CD4-positive, alpha-beta T cell treated with Interleukin-15 for 1 hour (primary cell): ENCODE results near the gene HBM.
"Not testable (repeated sequence)": the region's sequence is repeated elsewhere in the genome, so short reads cannot be mapped to it uniquely, and the experiment has no call there.

Source experiments
- DNase-seq: peaks from one replicate; pipeline ENCODE4 v3.0.0-alpha.2; 2020

HBM gene

DNA sequence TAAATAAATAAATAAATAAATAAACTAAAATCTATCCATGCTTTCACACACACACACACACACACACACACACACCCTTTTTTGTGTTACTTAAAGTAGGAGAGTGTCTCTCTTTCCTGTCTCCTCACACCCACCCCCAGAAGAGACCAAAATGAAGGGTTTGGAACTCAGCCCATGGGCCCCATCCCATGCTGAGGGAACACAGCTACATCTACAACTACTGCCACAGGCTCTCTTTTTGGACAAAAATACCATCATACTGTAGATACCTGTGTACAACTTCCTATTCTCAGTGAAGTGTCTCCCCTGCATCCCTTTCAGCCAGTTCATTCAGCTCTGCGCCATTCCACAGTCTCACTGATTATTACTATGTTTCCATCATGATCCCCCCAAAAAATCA is 5.0 kb downstream of the HBM start:
- DNase-seq, result no peak

- DNase-seq, result not testable (repeated sequence)
Observed at GRCh38 chr16:172374-172941, 6.7 kb downstream of the HBM start, which contains the start of gene HBA2. TSS of gene HBA2 (plus strand) at chr16:172876. CDS start at chr16:172913, 37 bp downstream.

DNA sequence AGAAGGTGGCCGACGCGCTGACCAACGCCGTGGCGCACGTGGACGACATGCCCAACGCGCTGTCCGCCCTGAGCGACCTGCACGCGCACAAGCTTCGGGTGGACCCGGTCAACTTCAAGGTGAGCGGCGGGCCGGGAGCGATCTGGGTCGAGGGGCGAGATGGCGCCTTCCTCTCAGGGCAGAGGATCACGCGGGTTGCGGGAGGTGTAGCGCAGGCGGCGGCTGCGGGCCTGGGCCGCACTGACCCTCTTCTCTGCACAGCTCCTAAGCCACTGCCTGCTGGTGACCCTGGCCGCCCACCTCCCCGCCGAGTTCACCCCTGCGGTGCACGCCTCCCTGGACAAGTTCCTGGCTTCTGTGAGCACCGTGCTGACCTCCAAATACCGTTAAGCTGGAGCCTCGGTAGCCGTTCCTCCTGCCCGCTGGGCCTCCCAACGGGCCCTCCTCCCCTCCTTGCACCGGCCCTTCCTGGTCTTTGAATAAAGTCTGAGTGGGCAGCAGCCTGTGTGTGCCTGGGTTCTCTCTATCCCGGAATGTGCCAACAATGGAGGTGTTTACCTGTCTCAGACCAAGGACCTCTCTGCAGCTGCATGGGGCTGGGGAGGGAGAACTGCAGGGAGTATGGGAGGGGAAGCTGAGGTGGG is 7.6 kb downstream of the HBM start:
- DNase-seq, result not testable (repeated sequence)

- not testable (repeated sequence) for DNase-seq
Observed at GRCh38 chr16:173928-174769, 8.4 kb downstream of the HBM start.

GRCh38 chr16:175011-175949 is 9.5 kb downstream of the HBM start:
- DNase-seq, result no peak

DNA sequence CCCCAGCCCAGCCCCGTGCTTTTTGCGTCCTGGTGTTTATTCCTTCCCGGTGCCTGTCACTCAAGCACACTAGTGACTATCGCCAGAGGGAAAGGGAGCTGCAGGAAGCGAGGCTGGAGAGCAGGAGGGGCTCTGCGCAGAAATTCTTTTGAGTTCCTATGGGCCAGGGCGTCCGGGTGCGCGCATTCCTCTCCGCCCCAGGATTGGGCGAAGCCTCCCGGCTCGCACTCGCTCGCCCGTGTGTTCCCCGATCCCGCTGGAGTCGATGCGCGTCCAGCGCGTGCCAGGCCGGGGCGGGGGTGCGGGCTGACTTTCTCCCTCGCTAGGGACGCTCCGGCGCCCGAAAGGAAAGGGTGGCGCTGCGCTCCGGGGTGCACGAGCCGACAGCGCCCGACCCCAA is 10.2 kb downstream of the HBM start:
- DNase-seq, result not testable (repeated sequence)

DNA sequence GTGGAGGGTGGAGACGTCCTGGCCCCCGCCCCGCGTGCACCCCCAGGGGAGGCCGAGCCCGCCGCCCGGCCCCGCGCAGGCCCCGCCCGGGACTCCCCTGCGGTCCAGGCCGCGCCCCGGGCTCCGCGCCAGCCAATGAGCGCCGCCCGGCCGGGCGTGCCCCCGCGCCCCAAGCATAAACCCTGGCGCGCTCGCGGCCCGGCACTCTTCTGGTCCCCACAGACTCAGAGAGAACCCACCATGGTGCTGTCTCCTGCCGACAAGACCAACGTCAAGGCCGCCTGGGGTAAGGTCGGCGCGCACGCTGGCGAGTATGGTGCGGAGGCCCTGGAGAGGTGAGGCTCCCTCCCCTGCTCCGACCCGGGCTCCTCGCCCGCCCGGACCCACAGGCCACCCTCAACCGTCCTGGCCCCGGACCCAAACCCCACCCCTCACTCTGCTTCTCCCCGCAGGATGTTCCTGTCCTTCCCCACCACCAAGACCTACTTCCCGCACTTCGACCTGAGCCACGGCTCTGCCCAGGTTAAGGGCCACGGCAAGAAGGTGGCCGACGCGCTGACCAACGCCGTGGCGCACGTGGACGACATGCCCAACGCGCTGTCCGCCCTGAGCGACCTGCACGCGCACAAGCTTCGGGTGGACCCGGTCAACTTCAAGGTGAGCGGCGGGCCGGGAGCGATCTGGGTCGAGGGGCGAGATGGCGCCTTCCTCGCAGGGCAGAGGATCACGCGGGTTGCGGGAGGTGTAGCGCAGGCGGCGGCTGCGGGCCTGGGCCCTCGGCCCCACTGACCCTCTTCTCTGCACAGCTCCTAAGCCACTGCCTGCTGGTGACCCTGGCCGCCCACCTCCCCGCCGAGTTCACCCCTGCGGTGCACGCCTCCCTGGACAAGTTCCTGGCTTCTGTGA is 11.0 kb downstream of the HBM start, which contains the start of gene HBA1:
Gene HBA1 (plus strand): TSS at position 204 of the 906 bp plus-strand sequence. CDS start 37 bp downstream, at position 241.
- DNase-seq, result not testable (repeated sequence)

GRCh38 chr16:177394-177822 is 11.6 kb downstream of the HBM start:
- no peak for DNase-seq

DNA sequence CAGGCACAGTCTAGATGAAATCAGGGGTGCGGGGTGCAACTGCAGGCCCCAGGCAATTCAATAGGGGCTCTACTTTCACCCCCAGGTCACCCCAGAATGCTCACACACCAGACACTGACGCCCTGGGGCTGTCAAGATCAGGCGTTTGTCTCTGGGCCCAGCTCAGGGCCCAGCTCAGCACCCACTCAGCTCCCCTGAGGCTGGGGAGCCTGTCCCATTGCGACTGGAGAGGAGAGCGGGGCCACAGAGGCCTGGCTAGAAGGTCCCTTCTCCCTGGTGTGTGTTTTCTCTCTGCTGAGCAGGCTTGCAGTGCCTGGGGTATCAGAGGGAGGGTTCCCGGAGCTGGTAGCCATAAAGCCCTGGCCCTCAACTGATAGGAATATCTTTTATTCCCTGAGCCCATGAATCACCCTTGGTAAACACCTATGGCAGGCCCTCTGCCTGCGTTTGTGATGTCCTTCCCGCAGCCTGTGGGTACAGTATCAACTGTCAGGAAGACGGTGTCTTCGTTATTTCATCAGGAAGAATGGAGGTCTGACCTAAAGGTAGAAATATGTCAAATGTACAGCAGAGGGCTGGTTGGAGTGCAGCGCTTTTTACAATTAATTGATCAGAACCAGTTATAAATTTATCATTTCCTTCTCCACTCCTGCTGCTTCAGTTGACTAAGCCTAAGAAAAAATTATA is 12.3 kb downstream of the HBM start:
- no peak for DNase-seq

- no peak for DNase-seq
Observed at GRCh38 chr16:178668-179015, 12.9 kb downstream of the HBM start.

DNA sequence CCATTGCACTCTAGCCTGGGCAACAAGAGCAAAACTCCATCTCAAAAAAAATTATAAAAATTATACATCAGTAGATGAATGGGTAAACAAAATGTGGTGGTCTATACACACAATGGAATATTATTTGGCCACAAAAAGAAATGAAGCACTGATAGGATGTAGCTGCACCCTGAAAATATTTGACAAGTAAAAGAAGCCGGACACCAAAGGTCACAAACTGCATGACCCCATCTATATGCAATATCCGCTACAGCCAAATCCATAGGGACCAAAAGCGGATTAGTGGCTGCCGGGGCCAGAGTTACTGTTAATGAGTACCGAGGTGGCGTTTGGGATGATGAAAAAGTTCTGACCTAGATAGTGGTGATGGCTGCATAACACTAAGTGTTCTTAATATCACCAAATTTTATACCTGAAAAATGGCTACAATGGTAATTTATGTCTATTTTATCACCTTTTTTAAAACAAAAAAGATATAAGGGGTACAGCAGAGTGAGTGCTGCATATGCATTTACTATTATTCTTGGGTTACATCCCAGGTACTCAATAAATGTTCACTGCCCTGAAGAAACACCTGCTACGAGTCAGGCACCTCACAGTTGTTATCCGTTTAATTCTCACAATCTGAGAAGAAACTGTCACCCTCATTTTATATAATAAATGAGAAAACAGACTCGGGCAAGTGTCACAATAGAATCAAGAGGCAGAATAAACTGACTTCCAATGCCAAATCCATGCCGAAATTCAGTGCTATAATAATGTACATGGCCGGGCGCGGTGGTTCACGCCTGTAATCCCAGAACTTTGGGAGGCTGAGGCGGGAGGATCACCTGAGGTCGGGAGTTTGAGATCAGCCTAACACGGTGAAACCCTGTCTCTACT is 13.7 kb downstream of the HBM start:
- no peak for DNase-seq

DNA sequence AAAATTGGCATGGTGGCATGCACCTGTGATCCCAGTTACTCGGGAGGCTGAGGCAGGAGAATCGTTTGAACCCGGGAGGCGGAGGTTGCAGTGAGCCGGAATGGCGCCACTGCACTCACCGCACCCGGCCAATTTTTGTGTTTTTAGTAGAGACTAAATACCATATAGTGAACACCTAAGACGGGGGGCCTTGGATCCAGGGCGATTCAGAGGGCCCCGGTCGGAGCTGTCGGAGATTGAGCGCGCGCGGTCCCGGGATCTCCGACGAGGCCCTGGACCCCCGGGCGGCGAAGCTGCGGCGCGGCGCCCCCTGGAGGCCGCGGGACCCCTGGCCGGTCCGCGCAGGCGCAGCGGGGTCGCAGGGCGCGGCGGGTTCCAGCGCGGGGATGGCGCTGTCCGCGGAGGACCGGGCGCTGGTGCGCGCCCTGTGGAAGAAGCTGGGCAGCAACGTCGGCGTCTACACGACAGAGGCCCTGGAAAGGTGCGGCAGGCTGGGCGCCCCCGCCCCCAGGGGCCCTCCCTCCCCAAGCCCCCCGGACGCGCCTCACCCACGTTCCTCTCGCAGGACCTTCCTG is 14.4 kb downstream of the HBM start, which contains the start of gene HBQ1:
Gene HBQ1 (plus strand): TSS at position 359 of the 575 bp plus-strand sequence. CDS start 28 bp downstream, at position 387.
- no peak for DNase-seq

DNA sequence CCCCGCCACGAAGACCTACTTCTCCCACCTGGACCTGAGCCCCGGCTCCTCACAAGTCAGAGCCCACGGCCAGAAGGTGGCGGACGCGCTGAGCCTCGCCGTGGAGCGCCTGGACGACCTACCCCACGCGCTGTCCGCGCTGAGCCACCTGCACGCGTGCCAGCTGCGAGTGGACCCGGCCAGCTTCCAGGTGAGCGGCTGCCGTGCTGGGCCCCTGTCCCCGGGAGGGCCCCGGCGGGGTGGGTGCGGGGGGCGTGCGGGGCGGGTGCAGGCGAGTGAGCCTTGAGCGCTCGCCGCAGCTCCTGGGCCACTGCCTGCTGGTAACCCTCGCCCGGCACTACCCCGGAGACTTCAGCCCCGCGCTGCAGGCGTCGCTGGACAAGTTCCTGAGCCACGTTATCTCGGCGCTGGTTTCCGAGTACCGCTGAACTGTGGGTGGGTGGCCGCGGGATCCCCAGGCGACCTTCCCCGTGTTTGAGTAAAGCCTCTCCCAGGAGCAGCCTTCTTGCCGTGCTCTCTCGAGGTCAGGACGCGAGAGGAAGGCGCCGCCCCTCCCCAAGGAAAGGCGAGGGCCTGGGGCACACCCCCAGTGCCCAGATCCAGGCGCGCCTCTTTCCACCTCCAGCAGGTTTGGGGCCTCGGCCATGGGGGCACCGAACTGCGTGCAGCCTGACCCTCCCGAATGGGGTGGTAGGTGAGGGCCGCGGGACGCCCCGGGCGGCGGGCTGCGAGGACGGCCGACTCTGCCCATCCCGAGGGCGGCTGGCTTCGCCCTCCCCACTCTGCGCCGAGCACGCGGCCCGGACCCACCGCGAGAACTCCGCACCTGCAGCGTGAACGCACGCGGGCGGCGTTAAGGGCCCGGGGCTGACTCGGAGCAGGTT is 15.1 kb downstream of the HBM start:
- peak; percentile 79 for DNase-seq

- no peak for DNase-seq
Observed at GRCh38 chr16:181565-182021, 15.8 kb downstream of the HBM start.

DNA sequence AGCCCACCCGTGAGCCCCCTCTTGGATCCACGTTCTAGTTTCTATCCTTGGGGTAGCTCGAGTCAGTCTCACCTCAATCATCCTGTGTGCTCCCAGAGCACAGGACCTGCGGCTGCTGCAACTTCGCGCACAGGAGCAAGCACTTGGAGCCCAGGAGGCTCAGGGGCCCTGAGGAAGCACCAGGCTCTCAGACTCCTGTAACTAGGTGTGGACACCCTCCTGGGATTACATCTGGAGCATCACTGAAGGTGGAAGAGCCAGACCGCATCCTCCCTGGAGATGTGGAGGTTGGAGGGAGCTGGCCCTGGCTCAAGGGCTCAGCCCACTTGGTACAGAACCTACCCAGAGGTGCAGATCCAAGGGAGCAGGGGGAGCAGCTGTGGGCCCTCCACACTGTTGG is 17.2 kb downstream of the HBM start:
- DNase-seq, result no peak

DNA sequence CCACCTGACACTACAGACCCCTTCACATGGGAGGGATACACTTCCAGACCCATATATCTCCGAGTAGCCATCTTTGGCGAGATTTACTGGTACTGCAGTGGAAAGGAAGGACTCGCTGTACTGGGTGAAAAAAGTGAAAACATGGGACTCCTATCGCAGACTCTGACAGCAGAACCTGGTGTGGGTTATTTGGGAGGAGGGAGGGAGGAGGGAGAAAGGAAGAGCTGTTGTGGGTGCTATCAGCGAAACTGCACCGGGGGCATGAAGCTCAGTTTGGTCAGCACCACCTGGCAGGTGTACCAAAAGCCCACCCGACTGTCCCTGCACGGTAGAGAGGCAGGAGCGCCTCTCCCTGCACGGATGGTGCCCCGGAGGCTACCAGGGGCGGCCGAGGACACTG is 19.4 kb downstream of the HBM start:
- DNase-seq, result no peak

DNA sequence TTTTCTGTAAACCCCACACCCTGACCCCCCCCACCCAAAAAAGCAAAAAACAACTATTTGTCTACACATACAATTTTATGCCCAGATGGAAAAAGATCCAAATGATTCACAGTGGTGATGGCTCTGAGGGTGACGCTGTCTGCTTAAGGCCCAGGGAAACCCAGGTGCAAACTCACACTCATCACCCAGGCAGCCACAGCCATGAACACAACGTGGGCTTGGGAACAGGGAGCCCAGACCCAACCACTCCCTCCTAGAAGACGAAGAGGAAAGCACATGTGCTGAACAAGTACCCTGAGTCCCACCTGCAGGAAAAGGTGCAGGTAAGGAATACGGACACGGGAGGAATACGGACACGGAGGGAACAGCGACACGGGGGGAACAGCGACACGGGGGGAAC is 19.9 kb downstream of the HBM start:
- no peak for DNase-seq

DNA sequence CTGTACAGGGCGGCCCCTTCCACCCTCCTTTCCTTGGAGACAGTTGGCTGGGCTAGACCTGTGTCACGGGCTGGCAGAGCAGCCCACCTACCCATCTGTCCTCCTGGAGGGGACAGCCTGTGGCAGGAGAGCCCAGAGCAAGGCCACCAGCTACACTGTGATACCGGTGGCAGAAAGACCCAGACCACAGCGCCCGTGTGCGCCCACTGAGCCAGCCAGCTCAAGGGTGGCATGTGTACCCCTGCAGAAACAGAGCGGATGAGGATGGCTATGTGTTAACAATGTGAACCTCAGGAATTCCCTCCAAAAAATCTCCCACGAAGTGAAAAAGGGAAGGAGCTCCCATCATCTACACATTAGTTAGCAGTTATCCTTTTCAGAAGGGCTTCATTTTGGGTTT is 21.6 kb downstream of the HBM start:
- no peak for DNase-seq
